ENCODE data around the gene VIL1.

DNA sequence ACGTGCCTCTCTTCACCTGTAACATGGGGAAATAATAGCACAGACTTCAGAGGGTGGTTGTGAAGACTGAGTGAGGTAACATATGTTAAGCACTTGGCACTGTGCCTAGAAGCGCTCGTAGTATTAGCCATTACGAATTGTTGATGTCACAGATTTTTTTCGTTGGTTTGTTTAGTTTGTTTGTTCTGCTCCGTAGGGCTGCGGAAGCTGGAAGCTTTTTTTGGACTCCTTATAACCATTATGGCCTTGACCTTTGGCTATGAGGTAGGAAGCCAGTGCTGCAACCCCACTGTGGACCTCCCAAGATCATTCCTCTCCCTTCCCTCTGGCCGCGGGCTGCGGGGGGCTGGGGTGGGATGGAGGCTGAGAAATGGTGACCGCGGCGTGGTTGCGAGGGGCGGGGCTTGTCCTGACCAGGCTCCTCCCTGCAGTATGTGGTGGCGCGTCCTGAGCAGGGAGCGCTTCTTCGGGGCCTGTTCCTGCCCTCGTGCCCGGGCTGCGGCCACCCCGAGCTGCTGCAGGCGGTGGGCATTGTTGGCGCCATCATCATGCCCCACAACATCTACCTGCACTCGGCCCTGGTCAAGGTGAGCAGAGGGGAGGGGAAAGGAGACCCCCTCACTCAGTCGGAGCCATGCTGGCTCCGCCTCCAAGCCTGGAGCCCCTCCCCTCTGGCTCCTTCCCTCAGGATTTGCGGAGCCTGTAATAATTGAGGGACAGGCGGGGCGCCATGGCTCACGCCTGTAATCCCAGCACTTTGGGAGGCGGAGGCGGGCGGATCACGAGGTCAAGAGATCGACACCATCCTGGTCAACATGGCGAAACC lies 31.3 kb upstream of the VIL1 start:
- TF ChIP-seq, protein P1, sequence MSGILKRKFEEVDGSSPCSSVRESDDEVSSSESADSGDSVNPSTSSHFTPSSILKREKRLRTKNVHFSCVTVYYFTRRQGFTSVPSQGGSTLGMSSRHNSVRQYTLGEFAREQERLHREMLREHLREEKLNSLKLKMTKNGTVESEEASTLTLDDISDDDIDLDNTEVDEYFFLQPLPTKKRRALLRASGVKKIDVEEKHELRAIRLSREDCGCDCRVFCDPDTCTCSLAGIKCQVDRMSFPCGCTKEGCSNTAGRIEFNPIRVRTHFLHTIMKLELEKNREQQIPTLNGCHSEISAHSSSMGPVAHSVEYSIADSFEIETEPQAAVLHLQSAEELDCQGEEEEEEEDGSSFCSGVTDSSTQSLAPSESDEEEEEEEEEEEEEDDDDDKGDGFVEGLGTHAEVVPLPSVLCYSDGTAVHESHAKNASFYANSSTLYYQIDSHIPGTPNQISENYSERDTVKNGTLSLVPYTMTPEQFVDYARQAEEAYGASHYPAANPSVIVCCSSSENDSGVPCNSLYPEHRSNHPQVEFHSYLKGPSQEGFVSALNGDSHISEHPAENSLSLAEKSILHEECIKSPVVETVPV (CRISPR knock-in tag; IDR thresholded peaks at IDR 0.05): no peak
- TF ChIP-seq, protein P2, sequence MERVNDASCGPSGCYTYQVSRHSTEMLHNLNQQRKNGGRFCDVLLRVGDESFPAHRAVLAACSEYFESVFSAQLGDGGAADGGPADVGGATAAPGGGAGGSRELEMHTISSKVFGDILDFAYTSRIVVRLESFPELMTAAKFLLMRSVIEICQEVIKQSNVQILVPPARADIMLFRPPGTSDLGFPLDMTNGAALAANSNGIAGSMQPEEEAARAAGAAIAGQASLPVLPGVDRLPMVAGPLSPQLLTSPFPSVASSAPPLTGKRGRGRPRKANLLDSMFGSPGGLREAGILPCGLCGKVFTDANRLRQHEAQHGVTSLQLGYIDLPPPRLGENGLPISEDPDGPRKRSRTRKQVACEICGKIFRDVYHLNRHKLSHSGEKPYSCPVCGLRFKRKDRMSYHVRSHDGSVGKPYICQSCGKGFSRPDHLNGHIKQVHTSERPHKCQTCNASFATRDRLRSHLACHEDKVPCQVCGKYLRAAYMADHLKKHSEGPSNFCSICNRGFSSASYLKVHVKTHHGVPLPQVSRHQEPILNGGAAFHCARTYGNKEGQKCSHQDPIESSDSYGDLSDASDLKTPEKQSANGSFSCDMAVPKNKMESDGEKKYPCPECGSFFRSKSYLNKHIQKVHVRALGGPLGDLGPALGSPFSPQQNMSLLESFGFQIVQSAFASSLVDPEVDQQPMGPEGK (CRISPR knock-in tag; IDR thresholded peaks at IDR 0.05; ENCODE audit: borderline replicate concordance): no peak
- TF ChIP-seq RARB (CRISPR knock-in tag; IDR thresholded peaks at IDR 0.05) (no peak), ZFP30 (CRISPR knock-in tag; IDR thresholded peaks at IDR 0.05) (no peak), ISL1 (CRISPR knock-in tag; IDR thresholded peaks at IDR 0.05) (no peak), TCF4 (CRISPR knock-in tag; IDR thresholded peaks at IDR 0.05; ENCODE audit: borderline replicate concordance) (no peak), OSR1 (CRISPR knock-in tag; IDR thresholded peaks at IDR 0.05) (no peak), CSDC2 (CRISPR knock-in tag; IDR thresholded peaks at IDR 0.05) (no peak), TOX (CRISPR knock-in tag; IDR thresholded peaks at IDR 0.05; ENCODE audit: borderline replicate concordance) (no peak)
